ENCODE measurements around the gene WBP11. TPM values are rescaled to one million over a fixed set of nuclear protein-coding genes. Genes with fewer than 3 reads are reported as not detected.
A peak's percentile ranks its signal among the peaks of the same experiment; 100 is the strongest.

The WBP11 gene
- total and polyA plus RNA-seq, 10 donors, result 16.0 to 61.4 (median 24.6) TPM

GRCh38 chr12:14827043-14827442 lies 23.8 kb upstream of the WBP11 start:
- H3K4me3 ChIP-seq, result no peak overlapping the region
- H3K36me3 ChIP-seq, result no peaks in the 10 kb centered on the region
- WGBS, 5 donors, result 92 to 100% (median 97%) methylated on average over 2 of the region's 2 CpGs
- TF ChIP-seq POLR2AphosphoS5 (IDR thresholded peaks at IDR 0.05), result no peak
- no peak for TF ChIP-seq POLR2A (IDR thresholded peaks at IDR 0.05)
- TF ChIP-seq CTCF (IDR thresholded peaks at IDR 0.05 in 8 of 11, conservative IDR thresholded peaks at IDR 0.05 in 3 of 11), result no peak
- H3K27ac ChIP-seq, result peak overlapping the region in 2 of 8 donors; percentile 0 to 28
- no peak for DNase-seq
- intact Hi-C loops (cut with DNase I; ENCODE audit: low total_unique reads), result no loop called here
- H3K4me1 ChIP-seq, result no peaks in the 10 kb centered on the region
- H3K9me3 ChIP-seq, result no peaks in the 10 kb centered on the region
- no peaks in the 10 kb centered on the region for H3K27me3 ChIP-seq (replicated peaks in 1 of 7)

- Histone ChIP-seq H3K36me3 (no peaks in the 10 kb centered on the region), H3K27ac (peak overlapping the region in 4 of 8 donors; percentile 0 to 28 (median 7)), H3K9me3 (no peaks in the 10 kb centered on the region), H3K4me1 (no peaks in the 10 kb centered on the region), H3K27me3 (replicated peaks in 1 of 7) (no peaks in the 10 kb centered on the region), H3K4me3 (no peak overlapping the region)
- 84 to 91% (median 89%) methylated on average over 5 of the region's 5 CpGs for WGBS, 5 donors
- intact Hi-C loops (cut with DNase I; ENCODE audit: low total_unique reads), result no loop called here
- TF ChIP-seq POLR2AphosphoS5 (IDR thresholded peaks at IDR 0.05), result no peak
- TF ChIP-seq CTCF (IDR thresholded peaks at IDR 0.05 in 8 of 11, conservative IDR thresholded peaks at IDR 0.05 in 3 of 11), result no peak
- TF ChIP-seq POLR2A (IDR thresholded peaks at IDR 0.05), result no peak
- no peak for DNase-seq
Observed at GRCh38 chr12:14826491-14826890, 23.2 kb upstream of the WBP11 start.

- intact Hi-C loops (cut with DNase I; ENCODE audit: low total_unique reads), result no loop called here
- Histone ChIP-seq H3K27ac (no peak overlapping the region), H3K36me3 (no peaks in the 10 kb centered on the region), H3K9me3 (no peaks in the 10 kb centered on the region), H3K4me3 (no peak overlapping the region), H3K27me3 (replicated peaks in 1 of 7) (no peaks in the 10 kb centered on the region), H3K4me1 (no peaks in the 10 kb centered on the region)
- TF ChIP-seq CTCF (IDR thresholded peaks at IDR 0.05 in 8 of 11, conservative IDR thresholded peaks at IDR 0.05 in 3 of 11) (no peak), POLR2AphosphoS5 (IDR thresholded peaks at IDR 0.05) (no peak), POLR2A (IDR thresholded peaks at IDR 0.05) (no peak)
- no peak for DNase-seq
Observed at GRCh38 chr12:14825256-14825655, 22.0 kb upstream of the WBP11 start.

- no peaks in the 10 kb centered on the region for H3K27me3 ChIP-seq (replicated peaks in 1 of 7)
- H3K27ac ChIP-seq, result no peak overlapping the region
- H3K9me3 ChIP-seq, result no peaks in the 10 kb centered on the region
- intact Hi-C loops (cut with DNase I; ENCODE audit: low total_unique reads), result no loop called here
- no peaks in the 10 kb centered on the region for H3K4me1 ChIP-seq
- no peaks in the 10 kb centered on the region for H3K36me3 ChIP-seq
- DNase-seq, result no peak
- H3K4me3 ChIP-seq, result no peak overlapping the region
- no peak for TF ChIP-seq CTCF (IDR thresholded peaks at IDR 0.05 in 8 of 11, conservative IDR thresholded peaks at IDR 0.05 in 3 of 11)
- no peak for TF ChIP-seq POLR2AphosphoS5 (IDR thresholded peaks at IDR 0.05)
- TF ChIP-seq POLR2A (IDR thresholded peaks at IDR 0.05), result no peak
- WGBS, 5 donors, result 73 to 92% (median 78%) methylated on average over 1 of the region's 1 CpG
Observed at GRCh38 chr12:14824012-14824634, 20.8 kb upstream of the WBP11 start.

Measured in spleen (tissue), 11 donors.